ENCODE results near the gene PARD3.

The PARD3 gene

GRCh38 chr10:34145715-34146114 is 669.4 kb downstream of the PARD3 start:
- no peaks in the 10 kb centered on the region for H3K36me3 Mint-ChIP-seq
- H3K27ac Mint-ChIP-seq = no peak overlapping the region
- peaks cover 3% of the 10 kb centered on the region for H3K9me3 Mint-ChIP-seq
- ATAC-seq (no peak), DNase-seq (ENCODE audit: low spot score in 2 of 2) (no peak)
- no peaks in the 10 kb centered on the region for H3K4me1 Mint-ChIP-seq
- no peak overlapping the region for H3K4me3 Mint-ChIP-seq

- Mint-ChIP-seq H3K4me3 (no peak overlapping the region), H3K27ac (no peak overlapping the region), H3K36me3 (no peaks in the 10 kb centered on the region), H3K4me1 (no peaks in the 10 kb centered on the region), H3K9me3 (peaks cover 3% of the 10 kb centered on the region)
- DNase-seq (ENCODE audit: low spot score in 2 of 2) (no peak), ATAC-seq (no peak)
Measured at GRCh38 chr10:34143466-34143865, 671.6 kb downstream of the PARD3 start.

- H3K36me3 Mint-ChIP-seq = no peaks in the 10 kb centered on the region
- no peak for ATAC-seq
- no peak for DNase-seq (ENCODE audit: low spot score in 2 of 2)
- H3K27ac Mint-ChIP-seq = no peak overlapping the region
- H3K4me1 Mint-ChIP-seq = no peaks in the 10 kb centered on the region
- H3K4me3 Mint-ChIP-seq = no peak overlapping the region
- peaks cover 3% of the 10 kb centered on the region for H3K9me3 Mint-ChIP-seq
Measured at GRCh38 chr10:34141032-34141680, 673.9 kb downstream of the PARD3 start.

- no peaks in the 10 kb centered on the region for H3K9me3 Mint-ChIP-seq
- no peak for ATAC-seq
- H3K4me3 Mint-ChIP-seq = no peak overlapping the region
- DNase-seq (ENCODE audit: low spot score in 2 of 2) = no peak
- no peak overlapping the region for H3K27ac Mint-ChIP-seq
- no peaks in the 10 kb centered on the region for H3K36me3 Mint-ChIP-seq
- H3K4me1 Mint-ChIP-seq = no peaks in the 10 kb centered on the region
Measured at GRCh38 chr10:34139559-34139958, 675.5 kb downstream of the PARD3 start.

GRCh38 chr10:34137955-34138354 is 677.1 kb downstream of the PARD3 start:
- no peaks in the 10 kb centered on the region for H3K4me1 Mint-ChIP-seq
- H3K9me3 Mint-ChIP-seq = no peaks in the 10 kb centered on the region
- DNase-seq (ENCODE audit: low spot score in 2 of 2) = no peak
- H3K27ac Mint-ChIP-seq = no peak overlapping the region
- H3K36me3 Mint-ChIP-seq = no peaks in the 10 kb centered on the region
- no peak overlapping the region for H3K4me3 Mint-ChIP-seq
- ATAC-seq = no peak

- H3K4me1 Mint-ChIP-seq = no peaks in the 10 kb centered on the region
- no peak overlapping the region for H3K27ac Mint-ChIP-seq
- DNase-seq (ENCODE audit: low spot score in 2 of 2) (no peak), ATAC-seq (no peak)
- no peaks in the 10 kb centered on the region for H3K36me3 Mint-ChIP-seq
- H3K4me3 Mint-ChIP-seq = no peak overlapping the region
- H3K9me3 Mint-ChIP-seq = no peaks in the 10 kb centered on the region
Measured at GRCh38 chr10:34137201-34137600, 677.9 kb downstream of the PARD3 start.

GRCh38 chr10:34135515-34135914 is 679.6 kb downstream of the PARD3 start:
- Mint-ChIP-seq H3K4me3 (no peak overlapping the region), H3K4me1 (no peaks in the 10 kb centered on the region), H3K36me3 (no peaks in the 10 kb centered on the region), H3K27ac (no peak overlapping the region), H3K9me3 (no peaks in the 10 kb centered on the region)
- DNase-seq (ENCODE audit: low spot score in 2 of 2) (no peak), ATAC-seq (no peak)

- no peak for ATAC-seq
- no peaks in the 10 kb centered on the region for H3K4me1 Mint-ChIP-seq
- no peaks in the 10 kb centered on the region for H3K36me3 Mint-ChIP-seq
- no peak for DNase-seq (ENCODE audit: low spot score in 2 of 2)
- H3K4me3 Mint-ChIP-seq = no peak overlapping the region
- peaks cover 6% of the 10 kb centered on the region for H3K9me3 Mint-ChIP-seq
- no peak overlapping the region for H3K27ac Mint-ChIP-seq
Measured at GRCh38 chr10:34134602-34135001, 680.5 kb downstream of the PARD3 start.

GRCh38 chr10:34133406-34133805 is 681.7 kb downstream of the PARD3 start:
- ATAC-seq = no peak
- Mint-ChIP-seq H3K4me1 (no peaks in the 10 kb centered on the region), H3K36me3 (no peaks in the 10 kb centered on the region), H3K27ac (no peak overlapping the region), H3K9me3 (peaks cover 6% of the 10 kb centered on the region), H3K4me3 (no peak overlapping the region)
- no peak for DNase-seq (ENCODE audit: low spot score in 2 of 2)

GRCh38 chr10:34131152-34131551 is 683.9 kb downstream of the PARD3 start:
- peaks cover 6% of the 10 kb centered on the region for H3K9me3 Mint-ChIP-seq
- no peak overlapping the region for H3K27ac Mint-ChIP-seq
- no peak for DNase-seq (ENCODE audit: low spot score in 2 of 2)
- H3K4me1 Mint-ChIP-seq = no peaks in the 10 kb centered on the region
- H3K36me3 Mint-ChIP-seq = no peaks in the 10 kb centered on the region
- ATAC-seq = no peak
- H3K4me3 Mint-ChIP-seq = no peak overlapping the region

- H3K4me3 Mint-ChIP-seq = no peak overlapping the region
Measured at GRCh38 chr10:34127676-34128075, 687.4 kb downstream of the PARD3 start.

GRCh38 chr10:34126371-34127151 is 688.5 kb downstream of the PARD3 start:
- ATAC-seq (no peak), DNase-seq (ENCODE audit: low spot score in 2 of 2) (no peak)
- H3K36me3 Mint-ChIP-seq = no peaks in the 10 kb centered on the region
- H3K4me3 Mint-ChIP-seq = no peak overlapping the region
- no peak overlapping the region for H3K27ac Mint-ChIP-seq
- H3K9me3 Mint-ChIP-seq = peaks cover 6% of the 10 kb centered on the region
- H3K4me1 Mint-ChIP-seq = no peaks in the 10 kb centered on the region

More at GRCh38 chr10:34127676-34128075, 687.4 kb downstream of the PARD3 start:
- H3K36me3 Mint-ChIP-seq = no peaks in the 10 kb centered on the region
- DNase-seq (ENCODE audit: low spot score in 2 of 2) (no peak), ATAC-seq (no peak)
- peaks cover 6% of the 10 kb centered on the region for H3K9me3 Mint-ChIP-seq
- H3K27ac Mint-ChIP-seq = no peak overlapping the region
- no peaks in the 10 kb centered on the region for H3K4me1 Mint-ChIP-seq

- Mint-ChIP-seq H3K27ac (no peak overlapping the region), H3K9me3 (peaks cover 6% of the 10 kb centered on the region), H3K4me1 (no peaks in the 10 kb centered on the region), H3K4me3 (no peak overlapping the region), H3K36me3 (no peaks in the 10 kb centered on the region)
- DNase-seq (ENCODE audit: low spot score in 2 of 2) = no peak
- no peak for ATAC-seq
Measured at GRCh38 chr10:34125702-34126101, 689.4 kb downstream of the PARD3 start.

GRCh38 chr10:34124522-34125035 is 690.5 kb downstream of the PARD3 start:
- H3K9me3 Mint-ChIP-seq = no peaks in the 10 kb centered on the region
- DNase-seq (ENCODE audit: low spot score in 2 of 2) (no peak), ATAC-seq (peak; percentile 32)
- no peak overlapping the region for H3K4me3 Mint-ChIP-seq
- no peaks in the 10 kb centered on the region for H3K4me1 Mint-ChIP-seq
- no peaks in the 10 kb centered on the region for H3K36me3 Mint-ChIP-seq
- H3K27ac Mint-ChIP-seq = no peak overlapping the region

- no peak for DNase-seq (ENCODE audit: low spot score in 2 of 2)
- Mint-ChIP-seq H3K4me3 (no peak overlapping the region), H3K9me3 (no peaks in the 10 kb centered on the region), H3K27ac (no peak overlapping the region), H3K4me1 (no peaks in the 10 kb centered on the region), H3K36me3 (no peaks in the 10 kb centered on the region)
- ATAC-seq = peak; percentile 69
Measured at GRCh38 chr10:34121781-34122622, 693.1 kb downstream of the PARD3 start.

Data from stimulated activated effector memory CD8-positive, alpha-beta T cell treated with anti-CD3 and anti-CD28 coated beads, Interleukin-12 subunit alpha, Interleukin-12 subunit beta, amount 100 ng/mL, for 72 hours (primary cell).